Stimulated activated CD4-positive, alpha-beta T cell treated with anti-CD3 and anti-CD28 coated beads, Interleukin-4, amount 100 ng/mL, for 24 hours (primary cell): ENCODE data around the gene TOX2.

Source experiments
- DNase-seq: peaks from one replicate; pipeline ENCODE4 v3.0.0-alpha.2; 2020

Gene TOX2

GRCh38 chr20:44023515-44024371 is 109.1 kb downstream of the TOX2 start:
- DNase-seq: no peak

- DNase-seq: no peak
Measured at GRCh38 chr20:44024820-44025580, 110.3 kb downstream of the TOX2 start.

- DNase-seq: no peak
Measured at GRCh38 chr20:44025756-44026155, 111.1 kb downstream of the TOX2 start.

DNA sequence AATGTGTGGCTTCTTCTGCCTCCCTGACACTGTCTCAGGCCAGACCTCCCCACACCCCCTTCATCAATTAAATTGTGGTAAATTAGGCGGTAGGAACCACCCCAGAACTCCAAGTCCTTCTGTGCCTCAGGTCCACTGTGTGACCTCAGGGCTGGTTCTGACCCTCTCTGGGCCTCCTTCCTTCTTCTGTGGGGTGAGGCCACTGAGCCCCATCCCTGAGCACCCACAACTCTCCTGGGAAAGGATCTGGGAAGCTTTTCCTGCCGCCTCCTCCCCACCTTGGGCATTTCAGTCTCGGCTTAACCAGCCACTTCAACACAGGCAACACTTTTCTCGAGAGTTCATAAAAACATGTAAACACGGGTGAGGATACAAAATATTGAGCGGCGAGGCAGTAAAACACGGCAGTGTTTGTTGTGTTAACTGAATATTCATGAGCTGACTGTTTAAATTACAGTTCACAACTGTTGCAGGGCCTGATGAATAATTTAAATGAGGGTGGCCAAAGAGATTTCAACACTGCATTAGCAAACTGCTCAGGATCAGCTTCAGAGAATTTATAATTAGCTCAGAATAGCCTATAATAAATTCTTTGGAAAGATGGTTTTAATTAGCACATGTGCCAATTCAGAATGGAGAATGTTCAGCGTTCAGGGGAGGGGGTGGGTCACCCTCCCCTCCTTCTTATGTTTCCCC is 112.1 kb downstream of the TOX2 start:
- DNase-seq: no peak

GRCh38 chr20:44027343-44028002 is 112.8 kb downstream of the TOX2 start:
- no peak for DNase-seq

GRCh38 chr20:44028003-44028730 is 113.5 kb downstream of the TOX2 start:
- no peak for DNase-seq

DNA sequence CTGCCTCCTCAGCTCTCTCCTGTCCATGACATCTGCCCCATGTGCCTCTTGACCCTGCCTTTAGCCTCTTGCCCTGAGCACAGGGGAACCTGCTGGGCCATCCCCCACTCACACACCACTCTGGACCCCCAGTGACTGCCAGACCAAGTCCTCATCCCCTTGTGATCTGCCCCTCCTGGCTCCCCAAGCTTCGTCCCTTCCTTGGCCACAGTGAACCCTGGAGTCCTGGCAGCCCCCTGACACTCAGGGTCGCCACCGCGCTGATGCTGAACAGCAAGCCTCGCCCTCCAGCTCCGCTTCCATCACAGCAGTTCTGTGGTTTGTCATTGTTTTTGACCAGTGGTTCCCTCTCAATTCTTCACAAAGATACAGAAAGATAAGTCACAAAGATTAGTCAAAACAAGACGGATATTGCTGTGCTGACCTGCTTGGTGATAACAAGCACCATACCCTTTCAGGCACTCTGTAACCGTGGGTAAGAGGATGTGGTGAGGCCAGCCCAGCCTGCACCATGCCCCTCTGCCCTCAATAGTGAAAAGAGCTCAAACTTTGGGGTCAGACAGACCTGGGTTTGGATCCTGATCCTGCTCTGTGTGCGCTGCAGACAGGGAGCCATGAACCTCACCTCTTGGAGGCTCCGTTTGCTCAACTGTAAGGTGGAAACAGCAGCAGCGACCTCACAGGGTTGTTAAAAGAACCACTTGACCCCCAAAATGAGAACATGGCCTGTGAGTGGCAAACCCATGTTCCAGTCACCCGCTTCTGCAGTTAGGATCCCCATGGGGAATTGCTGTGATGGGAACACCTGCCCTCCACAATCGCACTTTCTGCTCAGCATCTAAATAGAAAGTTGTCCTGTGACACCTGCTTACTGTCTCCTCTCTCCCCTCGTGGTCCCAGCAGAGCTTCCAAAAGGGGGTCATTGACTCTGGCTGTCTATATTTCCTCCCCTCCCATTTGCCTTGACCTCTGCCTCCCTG is 114.5 kb downstream of the TOX2 start:
- no peak for DNase-seq

DNA sequence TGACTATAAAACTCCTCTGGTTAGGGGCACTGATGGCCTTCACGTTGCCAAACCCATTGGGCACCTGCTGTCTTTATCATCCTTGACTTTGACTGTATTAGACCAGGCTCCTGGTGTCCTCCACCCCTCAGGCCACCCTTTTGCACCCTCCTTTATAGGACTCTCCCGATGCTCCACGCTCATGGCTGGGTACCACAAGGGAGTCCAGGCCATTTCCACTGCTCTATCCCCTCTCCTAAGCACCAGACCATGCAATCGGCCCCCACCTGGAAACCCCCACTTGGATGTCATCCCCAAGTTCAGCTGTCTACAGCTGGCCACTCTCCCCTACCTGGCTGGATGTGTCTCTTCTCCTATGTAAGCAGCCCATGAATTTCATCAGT is 115.2 kb downstream of the TOX2 start:
- DNase-seq: no peak

- DNase-seq: no peak
Measured at GRCh38 chr20:44030394-44030793, 115.7 kb downstream of the TOX2 start.

DNA sequence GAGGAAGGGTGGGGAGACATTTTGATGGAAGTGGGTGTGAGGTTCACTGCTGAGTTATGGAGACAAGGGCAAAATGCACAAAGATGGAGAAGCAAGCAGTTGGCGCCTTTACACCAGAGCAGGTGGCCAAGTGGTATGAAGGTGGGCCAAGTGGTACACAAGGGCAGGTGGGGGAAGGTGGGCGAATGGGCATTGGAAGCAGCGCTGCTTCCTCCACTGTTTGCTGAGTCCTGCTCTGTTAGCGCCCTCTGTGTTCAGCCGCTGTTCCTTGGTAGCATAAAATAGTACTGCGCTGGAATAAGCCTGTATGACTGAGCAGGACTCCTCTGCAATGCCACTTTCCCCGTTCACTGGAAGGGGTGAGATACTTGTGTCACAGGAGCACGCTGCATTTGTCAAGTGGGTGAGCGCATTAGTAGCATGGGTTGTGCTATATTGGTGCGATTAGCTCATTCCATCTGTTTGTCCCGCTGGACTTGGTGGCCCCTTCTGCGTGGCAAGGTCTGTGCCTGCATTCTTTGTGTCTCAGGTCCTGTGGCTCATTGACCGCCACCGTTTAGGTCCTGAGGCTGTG is 116.4 kb downstream of the TOX2 start:
- no peak for DNase-seq

DNA sequence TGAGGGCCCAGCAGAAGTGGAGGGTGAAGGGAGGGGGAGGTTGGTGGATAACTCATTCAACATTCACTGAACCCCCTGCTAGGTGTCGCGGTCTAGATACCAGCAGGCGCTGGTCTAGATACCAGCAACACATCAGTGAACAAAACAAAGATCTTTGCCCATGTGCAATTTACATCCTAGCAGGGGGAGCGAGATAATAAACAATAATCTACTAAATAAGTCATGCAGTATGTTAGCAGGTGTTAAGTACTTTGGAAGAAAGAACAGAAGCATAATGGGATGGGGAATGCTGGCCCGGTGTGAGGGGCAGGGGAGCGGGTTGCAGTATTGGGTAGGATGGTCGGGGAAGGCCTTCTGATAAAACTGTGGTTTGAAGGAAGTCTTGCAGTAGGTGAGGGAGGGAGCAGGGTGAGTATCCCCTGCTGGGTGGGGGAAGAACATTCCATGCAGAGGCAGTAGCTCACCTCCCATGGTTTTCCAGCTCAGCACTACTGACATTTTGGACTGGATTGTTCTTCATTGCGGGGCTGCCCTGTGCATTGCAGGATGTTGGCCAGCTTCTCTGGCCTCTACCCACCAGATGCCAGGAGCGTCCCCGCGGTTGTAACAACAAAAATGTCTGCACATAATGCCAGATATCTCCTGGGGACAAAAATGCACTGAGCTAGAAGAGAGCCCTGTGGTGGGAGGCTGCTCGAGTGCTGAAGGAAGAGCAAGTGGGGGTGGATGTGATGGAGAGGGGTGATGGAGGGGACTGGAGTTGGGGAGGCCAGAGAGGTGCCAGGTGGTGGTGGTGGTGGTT is 117.3 kb downstream of the TOX2 start:
- DNase-seq: no peak

GRCh38 chr20:44032583-44033331 is 118.1 kb downstream of the TOX2 start:
- DNase-seq: no peak

GRCh38 chr20:44033344-44033743 is 118.7 kb downstream of the TOX2 start:
- no peak for DNase-seq

- DNase-seq: no peak
Measured at GRCh38 chr20:44033873-44034272, 119.2 kb downstream of the TOX2 start.

DNA sequence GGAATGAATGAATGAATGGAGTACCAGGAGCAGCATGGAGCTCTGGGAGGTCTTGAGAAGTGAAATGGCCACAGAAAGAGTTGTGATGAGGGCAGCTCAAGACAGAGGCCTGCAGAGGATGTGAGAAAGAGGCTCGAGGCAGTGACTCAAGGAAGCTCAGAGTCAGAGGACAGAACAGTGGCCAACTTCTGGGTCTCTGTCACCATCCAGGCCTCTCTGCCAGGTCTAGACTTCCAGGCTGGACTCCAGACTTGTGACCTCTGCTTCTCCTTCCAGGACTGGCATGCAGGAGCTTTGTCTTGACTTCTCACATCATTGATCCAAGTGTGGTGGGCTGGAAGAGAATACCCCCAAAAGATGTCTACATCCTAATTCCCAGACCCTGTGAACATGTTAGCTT is 119.8 kb downstream of the TOX2 start:
- DNase-seq: no peak

- no peak for DNase-seq
Measured at GRCh38 chr20:44034965-44035635, 120.4 kb downstream of the TOX2 start.

- no peak for DNase-seq
Measured at GRCh38 chr20:44035924-44036323, 121.3 kb downstream of the TOX2 start.

GRCh38 chr20:44036441-44036840 is 121.8 kb downstream of the TOX2 start:
- no peak for DNase-seq
